SJSA1 (cell line): ENCODE results near the gene IL9R. TPM values are rescaled to one million over a fixed set of nuclear protein-coding genes. Genes with fewer than 3 reads are reported as not detected.

Source experiments
- DNase-seq, 2 experiments: peaks; one replicate each; pipeline ENCODE4 v3.0.0-alpha.2; 2015 to 2020; ENCODE audit warnings: low spot score in 2 of 2, low read depth in 1 of 2
- H3K27ac ChIP-seq: fragments of 250-450 bp; sonication (Bioruptor Pico); 2 replicates; pipeline ENCODE4 v1.5.1; 2020; ENCODE audit warnings: mild to moderate bottlenecking, moderate library complexity
- H3K27me3 ChIP-seq: fragments of 250-450 bp; sonication (Bioruptor Pico); replicated peaks from 2 replicates; pipeline ENCODE4 v1.5.1; 2020; ENCODE audit warnings: mild to moderate bottlenecking, moderate library complexity
- H3K36me3 ChIP-seq: fragments of 250-450 bp; sonication (Bioruptor Pico); 2 replicates; pipeline ENCODE4 v1.5.1; 2020; ENCODE audit warnings: mild to moderate bottlenecking
- H3K4me1 ChIP-seq: fragments of 250-450 bp; sonication (Bioruptor Pico); replicated peaks from 2 replicates; pipeline ENCODE4 v1.6.1; 2021; ENCODE audit warnings: mild to moderate bottlenecking
- H3K4me3 ChIP-seq: fragments of 250-450 bp; sonication (Bioruptor Pico); 2 replicates; pipeline ENCODE4 v1.5.1; 2020; ENCODE audit warnings: mild to moderate bottlenecking
- H3K9me3 ChIP-seq: fragments of 250-450 bp; sonication (Bioruptor Pico); replicated peaks from 2 replicates; pipeline ENCODE4 v1.5.1; 2020; ENCODE audit warnings: mild to moderate bottlenecking
- total RNA-seq: library from RNA; depleted of rRNA; stranded (reverse); fragments of >200 nt; shearing (Covaris generic); gene quantifications from 2 replicates; pipeline ENCODE4 v1.2.3, GENCODE V29; 2014; rRNA removed

IL9R gene
- not detected in 2 replicates for total RNA-seq

DNA sequence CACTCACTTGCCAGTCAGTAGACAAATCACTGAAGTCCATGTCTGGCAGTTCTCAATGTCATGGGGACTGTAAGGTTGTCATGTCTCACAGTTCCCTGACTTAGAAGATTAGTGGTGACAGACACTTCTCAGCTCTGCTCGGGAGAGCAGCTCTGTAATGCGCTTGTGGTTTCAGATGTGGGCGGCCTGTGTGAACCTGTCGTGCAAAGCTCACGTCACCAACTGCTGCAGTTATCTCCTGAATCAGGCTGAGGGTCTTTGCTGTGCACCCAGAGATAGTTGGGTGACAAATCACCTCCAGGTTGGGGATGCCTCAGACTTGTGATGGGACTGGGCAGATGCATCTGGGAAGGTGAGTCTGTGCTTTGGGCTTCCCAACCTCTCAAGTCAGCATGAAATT lies at the start of gene IL9R:
IL9R (plus strand) TSS at position 261 of the 400 bp plus-strand sequence; CDS start at position 325, 64 bp downstream.
- H3K4me1 ChIP-seq, result no peaks in the 10 kb centered on the region
- no peak within 1 kb of the TSS for H3K27ac ChIP-seq
- no peaks in the 10 kb centered on the region for H3K27me3 ChIP-seq
- no peak within 1 kb of the TSS for H3K4me3 ChIP-seq
- H3K9me3 ChIP-seq, result no peaks in the 10 kb centered on the region
- H3K36me3 ChIP-seq, result no peaks in the 10 kb centered on the region
- DNase-seq, result no peak

DNA sequence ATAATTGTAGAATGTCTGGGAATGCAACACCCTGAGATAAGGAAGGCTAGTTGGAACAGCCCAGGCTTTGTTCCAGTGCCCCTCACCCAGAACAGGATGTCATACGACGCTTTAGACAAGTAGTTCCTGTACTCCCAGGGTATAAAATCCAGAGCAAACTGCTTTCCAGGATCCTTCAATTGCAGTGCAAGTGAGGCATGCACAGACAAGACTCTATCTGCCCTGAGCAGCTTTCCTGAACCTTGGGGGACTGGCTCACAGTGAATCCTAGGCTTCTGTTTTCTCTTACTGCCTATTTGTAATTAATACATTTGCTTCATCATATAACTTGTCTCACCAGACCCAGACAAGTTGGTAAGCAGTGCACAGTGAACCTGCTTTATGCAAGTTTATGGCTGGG lies 48.4 kb upstream of the IL9R start:
- H3K4me3 ChIP-seq, result no peak overlapping the region
- no peak overlapping the region for H3K27ac ChIP-seq
- DNase-seq, result no peak
- H3K9me3 ChIP-seq, result peaks cover 6% of the 10 kb centered on the region
- no peaks in the 10 kb centered on the region for H3K27me3 ChIP-seq
- H3K4me1 ChIP-seq, result no peaks in the 10 kb centered on the region
- no peaks in the 10 kb centered on the region for H3K36me3 ChIP-seq

DNA sequence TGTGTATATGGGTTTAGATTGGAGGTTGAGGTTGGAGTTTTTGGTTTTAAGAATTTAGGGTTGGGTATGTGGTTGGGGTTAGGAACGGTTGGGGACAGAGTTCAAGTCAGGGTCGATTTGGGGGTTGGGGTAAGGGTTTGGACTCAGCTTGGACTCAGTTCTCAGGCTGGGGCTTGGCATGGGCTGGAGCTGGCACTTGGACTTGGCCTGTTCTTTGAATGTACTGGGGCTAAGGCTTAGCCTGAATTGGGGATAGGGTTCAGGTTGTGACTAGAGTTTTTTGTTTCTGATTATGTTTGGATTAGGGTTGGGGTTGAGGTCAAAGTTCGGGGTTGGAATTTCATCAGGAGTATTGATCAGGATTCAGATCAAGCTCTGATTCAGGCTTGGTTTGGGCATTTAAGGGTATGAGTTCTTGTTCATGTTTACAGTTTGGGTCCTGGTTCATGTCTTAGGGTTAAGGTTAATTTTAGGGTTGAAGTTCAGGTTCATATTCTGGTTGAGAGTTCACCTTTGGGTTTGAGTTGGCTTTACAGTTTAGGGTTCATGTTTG lies 46.2 kb upstream of the IL9R start:
- peaks cover 9% of the 10 kb centered on the region for H3K9me3 ChIP-seq
- H3K4me1 ChIP-seq, result no peaks in the 10 kb centered on the region
- no peak overlapping the region for H3K4me3 ChIP-seq
- no peaks in the 10 kb centered on the region for H3K36me3 ChIP-seq
- H3K27ac ChIP-seq, result no peak overlapping the region
- H3K27me3 ChIP-seq, result no peaks in the 10 kb centered on the region
- no peak for DNase-seq

DNA sequence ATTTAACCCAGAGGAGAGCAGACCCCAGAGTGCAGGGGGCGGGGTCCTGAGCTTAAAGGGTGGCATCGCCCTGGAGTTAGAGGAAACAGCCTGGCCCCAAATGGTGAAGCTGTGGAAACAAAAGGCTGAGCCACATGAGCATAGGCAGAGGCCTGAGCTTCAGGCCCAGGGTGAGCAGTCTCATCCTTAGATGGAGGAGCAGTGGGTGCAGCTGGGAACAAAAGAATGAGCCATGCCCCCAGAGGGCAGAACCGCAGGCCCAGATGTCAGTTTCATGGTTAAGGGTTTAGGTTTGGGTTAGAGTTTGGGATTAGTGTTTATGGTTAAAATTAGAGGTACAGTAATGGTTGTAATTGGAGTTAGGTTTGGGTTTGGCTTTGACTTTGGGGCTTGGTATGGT lies 44.4 kb upstream of the IL9R start:
- H3K4me1 ChIP-seq, result no peaks in the 10 kb centered on the region
- DNase-seq, result no peak
- no peaks in the 10 kb centered on the region for H3K27me3 ChIP-seq
- no peak overlapping the region for H3K27ac ChIP-seq
- H3K9me3 ChIP-seq, result peaks cover 9% of the 10 kb centered on the region
- H3K36me3 ChIP-seq, result no peaks in the 10 kb centered on the region
- no peak overlapping the region for H3K4me3 ChIP-seq

GRCh38 chrX:155954793-155955192 lies 42.7 kb upstream of the IL9R start:
- no peak overlapping the region for H3K4me3 ChIP-seq
- no peak overlapping the region for H3K27ac ChIP-seq
- DNase-seq, result no peak
- H3K27me3 ChIP-seq, result no peaks in the 10 kb centered on the region
- no peaks in the 10 kb centered on the region for H3K4me1 ChIP-seq
- no peaks in the 10 kb centered on the region for H3K36me3 ChIP-seq
- peaks cover 11% of the 10 kb centered on the region for H3K9me3 ChIP-seq

- Histone ChIP-seq H3K27me3 (no peaks in the 10 kb centered on the region), H3K9me3 (peaks cover 11% of the 10 kb centered on the region), H3K4me3 (no peak overlapping the region), H3K4me1 (no peaks in the 10 kb centered on the region), H3K27ac (no peak overlapping the region), H3K36me3 (no peaks in the 10 kb centered on the region)
- no peak for DNase-seq
Observed at GRCh38 chrX:155956099-155956498, 41.4 kb upstream of the IL9R start.

DNA sequence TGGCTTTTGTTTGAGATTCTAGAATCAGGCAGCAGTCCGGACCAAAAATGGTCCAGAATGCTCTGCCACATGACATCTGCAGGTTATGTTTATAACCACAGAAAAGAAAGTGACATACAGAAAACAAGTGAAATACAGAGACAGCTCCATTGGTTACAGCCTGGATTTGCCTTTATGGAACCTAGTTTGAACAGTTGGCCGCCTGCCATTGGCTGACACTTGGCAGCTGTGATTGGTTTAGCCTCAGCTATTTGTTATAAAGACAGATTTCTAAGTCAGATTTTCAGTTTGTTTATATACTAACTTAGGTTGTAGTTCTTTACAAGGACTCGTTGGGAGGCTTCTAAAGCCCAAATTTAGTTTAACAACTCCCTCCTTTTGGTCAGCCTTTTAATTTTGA lies 40.8 kb upstream of the IL9R start:
- H3K4me3 ChIP-seq, result no peak overlapping the region

DNA sequence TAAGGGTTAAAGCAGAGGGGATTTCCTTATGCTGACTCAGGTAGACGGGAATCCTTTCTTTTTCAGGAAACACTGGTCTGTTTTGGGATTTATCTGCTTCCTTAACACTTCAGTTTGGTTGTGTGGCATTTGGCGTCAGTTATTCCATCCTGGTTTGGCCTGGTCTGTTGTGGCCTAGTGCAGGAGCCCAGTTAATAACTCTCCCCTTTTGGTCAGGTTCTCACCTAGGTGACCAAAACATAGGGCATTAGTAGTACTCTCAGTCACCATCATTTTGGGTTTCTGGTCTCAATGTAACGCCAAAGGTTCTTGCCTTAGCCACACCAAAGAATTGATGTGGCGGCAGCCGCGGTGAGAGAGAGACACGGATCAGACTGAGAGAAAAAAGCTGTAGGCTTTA lies 39.7 kb upstream of the IL9R start:
- Histone ChIP-seq H3K27ac (no peak overlapping the region), H3K27me3 (no peaks in the 10 kb centered on the region), H3K9me3 (peaks cover 8% of the 10 kb centered on the region), H3K4me1 (no peaks in the 10 kb centered on the region), H3K4me3 (no peak overlapping the region), H3K36me3 (no peaks in the 10 kb centered on the region)
- DNase-seq, result no peak

More for the DNA sequence above, 40.8 kb upstream of the IL9R start:
- no peaks in the 10 kb centered on the region for H3K27me3 ChIP-seq
- no peak overlapping the region for H3K27ac ChIP-seq
- no peaks in the 10 kb centered on the region for H3K36me3 ChIP-seq
- H3K9me3 ChIP-seq, result peaks cover 10% of the 10 kb centered on the region
- H3K4me1 ChIP-seq, result no peaks in the 10 kb centered on the region
- DNase-seq, result no peak

DNA sequence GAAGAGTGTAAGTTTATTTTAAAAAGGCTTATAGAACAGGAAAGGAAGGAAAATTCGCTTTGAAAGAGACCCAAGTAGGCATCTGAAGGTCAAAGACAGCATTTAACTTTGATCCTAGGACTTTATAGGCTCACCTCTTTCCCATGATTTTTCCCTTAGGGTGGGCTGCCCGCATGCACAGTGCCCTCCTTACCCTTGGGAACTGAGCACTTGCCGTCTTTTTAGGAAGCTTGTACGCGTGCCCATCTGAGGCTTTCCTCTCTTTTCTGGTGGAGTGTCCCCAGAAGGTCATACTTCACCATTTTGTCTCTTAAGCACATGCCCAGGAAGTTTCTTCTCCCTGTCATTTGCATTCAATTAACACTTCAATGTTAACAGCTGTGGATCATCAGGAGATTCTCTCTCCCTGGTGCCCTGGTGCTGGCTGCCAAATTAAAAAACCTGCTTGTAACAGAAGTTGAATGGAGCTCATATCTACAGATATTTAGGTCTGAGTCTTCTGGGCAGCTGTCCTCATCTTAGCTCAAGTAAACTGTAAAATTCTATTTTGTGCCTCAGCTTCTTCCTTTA lies 38.4 kb upstream of the IL9R start:
- Histone ChIP-seq H3K4me1 (no peaks in the 10 kb centered on the region), H3K27ac (no peak overlapping the region), H3K36me3 (no peaks in the 10 kb centered on the region), H3K9me3 (peaks cover 5% of the 10 kb centered on the region), H3K27me3 (no peaks in the 10 kb centered on the region), H3K4me3 (no peak overlapping the region)
- DNase-seq, result no peak

DNA sequence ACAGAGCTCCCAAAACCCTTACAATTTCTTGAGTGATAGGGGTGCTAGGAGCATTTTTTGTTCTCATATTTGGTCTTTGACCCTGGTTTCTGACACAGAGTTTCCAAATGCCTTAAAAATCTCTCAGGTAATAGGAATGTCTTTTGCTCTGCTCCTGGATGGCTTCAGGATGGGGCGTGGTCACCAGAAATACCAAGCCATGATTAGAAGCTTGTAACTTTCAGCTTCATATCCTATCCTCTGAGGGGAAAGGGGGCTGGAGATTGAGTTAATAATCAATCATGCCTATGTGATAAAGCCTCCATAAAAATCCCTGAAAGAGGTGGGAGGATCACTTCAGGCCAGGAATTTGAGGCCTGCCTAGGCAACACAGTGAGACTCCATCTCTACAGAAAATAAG lies 34.6 kb upstream of the IL9R start:
- no peak overlapping the region for H3K27ac ChIP-seq
- 0 out of 2 replicates have a peak, but pooled peaks cover 2% of the 10 kb centered on the region for H3K9me3 ChIP-seq
- DNase-seq, result no peak
- no peak overlapping the region for H3K4me3 ChIP-seq
- no peaks in the 10 kb centered on the region for H3K27me3 ChIP-seq
- H3K4me1 ChIP-seq, result no peaks in the 10 kb centered on the region
- no peaks in the 10 kb centered on the region for H3K36me3 ChIP-seq

- no peaks in the 10 kb centered on the region for H3K27me3 ChIP-seq
Observed at GRCh38 chrX:155966876-155967275, 30.6 kb upstream of the IL9R start.

DNA sequence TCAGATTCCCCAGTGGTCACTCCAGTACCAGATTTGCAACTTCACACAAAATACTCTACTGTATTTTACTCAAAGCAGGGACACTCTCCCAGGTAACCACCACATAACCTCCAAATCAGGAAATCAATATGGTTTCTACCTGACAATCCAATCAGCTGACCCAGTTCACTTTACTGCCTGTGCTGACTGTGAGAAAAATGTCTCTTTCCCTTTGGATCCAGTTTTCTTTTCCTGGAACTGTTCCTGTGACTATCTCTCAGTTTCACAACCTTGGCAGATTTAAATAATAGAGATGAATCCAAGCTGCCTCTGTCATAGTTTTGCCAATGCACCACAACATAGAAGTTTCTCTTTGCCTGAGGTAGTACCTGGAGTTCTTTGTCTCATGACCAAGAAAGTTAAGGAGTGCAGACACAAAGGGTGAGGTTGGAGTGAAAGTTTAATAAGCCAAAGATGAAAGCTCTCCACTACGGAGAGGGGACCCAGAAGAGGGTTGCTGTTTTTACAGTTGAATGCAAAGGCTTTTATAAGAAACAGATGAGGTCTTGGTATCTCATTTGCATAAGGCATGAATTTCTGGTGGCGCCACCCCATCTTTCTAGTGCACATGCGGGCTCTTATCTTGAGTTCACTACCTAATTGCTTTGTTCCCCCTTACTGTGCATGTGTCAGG lies 29.7 kb upstream of the IL9R start:
- Histone ChIP-seq H3K27ac (no peak overlapping the region), H3K36me3 (no peaks in the 10 kb centered on the region), H3K9me3 (no peaks in the 10 kb centered on the region), H3K27me3 (no peaks in the 10 kb centered on the region), H3K4me1 (no peaks in the 10 kb centered on the region), H3K4me3 (no peak overlapping the region)
- no peak for DNase-seq

More at GRCh38 chrX:155966876-155967275, 30.6 kb upstream of the IL9R start:
- no peak for DNase-seq
- no peak overlapping the region for H3K27ac ChIP-seq
- no peaks in the 10 kb centered on the region for H3K9me3 ChIP-seq
- H3K4me1 ChIP-seq, result no peaks in the 10 kb centered on the region
- no peak overlapping the region for H3K4me3 ChIP-seq
- no peaks in the 10 kb centered on the region for H3K36me3 ChIP-seq

DNA sequence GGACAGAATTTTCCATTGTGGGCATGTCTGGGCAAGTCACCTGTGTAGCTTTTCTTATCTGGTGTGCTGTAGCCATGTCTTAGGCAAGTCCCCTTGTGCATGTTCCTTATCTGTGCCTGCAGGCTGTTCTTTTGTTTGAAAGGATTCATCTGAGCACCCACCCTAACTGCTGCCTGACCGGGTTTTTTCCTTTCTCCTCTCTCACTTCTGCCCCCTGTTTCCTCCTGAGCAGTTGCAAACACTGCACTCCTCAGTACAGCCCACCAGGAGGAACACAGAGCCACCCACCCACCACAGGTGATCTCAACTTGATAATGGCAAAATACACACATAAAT lies 29.2 kb upstream of the IL9R start:
- H3K27ac ChIP-seq, result no peak overlapping the region
- no peaks in the 10 kb centered on the region for H3K4me1 ChIP-seq
- no peaks in the 10 kb centered on the region for H3K27me3 ChIP-seq
- H3K36me3 ChIP-seq, result no peaks in the 10 kb centered on the region
- no peak for DNase-seq
- H3K4me3 ChIP-seq, result no peak overlapping the region
- no peaks in the 10 kb centered on the region for H3K9me3 ChIP-seq

DNA sequence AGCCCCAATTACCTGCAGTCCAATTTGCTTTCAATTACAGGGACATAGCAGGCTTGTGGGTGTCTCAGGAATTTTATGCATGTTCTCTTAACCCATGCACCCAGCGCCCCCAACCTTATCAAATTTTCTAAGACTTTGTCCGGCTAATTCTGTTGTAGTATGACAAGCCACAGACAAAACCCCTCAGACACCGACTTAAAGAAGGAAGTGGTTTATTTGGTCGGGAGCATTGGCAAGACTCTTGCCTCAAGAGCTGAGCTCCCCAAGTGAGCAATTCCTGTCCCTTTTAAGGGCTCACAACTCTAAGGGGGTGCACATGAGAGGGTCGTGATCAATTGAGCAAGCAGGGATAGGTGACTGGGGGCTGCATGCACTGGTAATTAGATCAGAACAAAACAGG lies 28.7 kb upstream of the IL9R start:
- no peaks in the 10 kb centered on the region for H3K27me3 ChIP-seq
- H3K9me3 ChIP-seq, result no peaks in the 10 kb centered on the region
- no peak overlapping the region for H3K27ac ChIP-seq
- no peaks in the 10 kb centered on the region for H3K4me1 ChIP-seq
- no peak overlapping the region for H3K4me3 ChIP-seq
- DNase-seq, result no peak
- H3K36me3 ChIP-seq, result no peaks in the 10 kb centered on the region
